ENCODE results near the gene C12orf57. TPM values are rescaled to one million over a fixed set of nuclear protein-coding genes. Genes with fewer than 3 reads are reported as not detected.

Gene C12orf57
- polyA plus RNA-seq, 1 donor (not counting 4 experiments of a cell fraction or from before 2014, with no cell fraction given): 137 TPM

GRCh38 chr12:6954316-6955107, 10.7 kb downstream of the C12orf57 start:
- Histone ChIP-seq H3K9ac (ENCODE audit: control insufficient read depth, extremely low read depth, insufficient read depth, low read length) (no peak overlapping the region), H3K4me1 (ENCODE audit: control insufficient read depth, extremely low read depth, insufficient read depth, low read length) (peaks cover 16% of the 10 kb centered on the region), H3K4me3 (ENCODE audit: control insufficient read depth in 2 of 3, extremely low read depth in 1 of 3, insufficient read depth in 2 of 3, low read depth in 1 of 3, low read length in 3 of 3) (no peak overlapping the region), H3K27me3 (ENCODE audit: control insufficient read depth, extremely low read depth, insufficient read depth, low read length) (no peaks in the 10 kb centered on the region), H3K9me3 (ENCODE audit: control insufficient read depth, low read depth, low read length) (no peaks in the 10 kb centered on the region), H3K36me3 (ENCODE audit: control insufficient read depth in 2 of 2, extremely low read depth in 1 of 2, insufficient read depth in 2 of 2, low read length in 2 of 2) (no peaks in the 10 kb centered on the region), H2AFZ (ENCODE audit: control insufficient read depth, low read length) (no peak overlapping the region), H3K79me2 (ENCODE audit: control insufficient read depth, insufficient read depth, low read length) (no peaks in the 10 kb centered on the region), H3K4me2 (ENCODE audit: control insufficient read depth, extremely low read depth, insufficient read depth, low read depth, low read length) (no peak overlapping the region), H4K20me1 (ENCODE audit: control insufficient read depth, extremely low read depth, insufficient read depth, low read length) (no peaks in the 10 kb centered on the region), H3K27ac (ENCODE audit: control insufficient read depth, insufficient read depth, low read length) (no peak overlapping the region), H3K9me1 (ENCODE audit: control insufficient read depth, extremely low read depth, insufficient read depth, low read length) (no peaks in the 10 kb centered on the region)
- TF ChIP-seq, protein P1, sequence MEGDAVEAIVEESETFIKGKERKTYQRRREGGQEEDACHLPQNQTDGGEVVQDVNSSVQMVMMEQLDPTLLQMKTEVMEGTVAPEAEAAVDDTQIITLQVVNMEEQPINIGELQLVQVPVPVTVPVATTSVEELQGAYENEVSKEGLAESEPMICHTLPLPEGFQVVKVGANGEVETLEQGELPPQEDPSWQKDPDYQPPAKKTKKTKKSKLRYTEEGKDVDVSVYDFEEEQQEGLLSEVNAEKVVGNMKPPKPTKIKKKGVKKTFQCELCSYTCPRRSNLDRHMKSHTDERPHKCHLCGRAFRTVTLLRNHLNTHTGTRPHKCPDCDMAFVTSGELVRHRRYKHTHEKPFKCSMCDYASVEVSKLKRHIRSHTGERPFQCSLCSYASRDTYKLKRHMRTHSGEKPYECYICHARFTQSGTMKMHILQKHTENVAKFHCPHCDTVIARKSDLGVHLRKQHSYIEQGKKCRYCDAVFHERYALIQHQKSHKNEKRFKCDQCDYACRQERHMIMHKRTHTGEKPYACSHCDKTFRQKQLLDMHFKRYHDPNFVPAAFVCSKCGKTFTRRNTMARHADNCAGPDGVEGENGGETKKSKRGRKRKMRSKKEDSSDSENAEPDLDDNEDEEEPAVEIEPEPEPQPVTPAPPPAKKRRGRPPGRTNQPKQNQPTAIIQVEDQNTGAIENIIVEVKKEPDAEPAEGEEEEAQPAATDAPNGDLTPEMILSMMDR (optimal IDR thresholded peaks at IDR 0.05 in 1 of 3, IDR thresholded peaks at IDR 0.05 in 1 of 3, conservative IDR thresholded peaks at IDR 0.05 in 1 of 3; ENCODE audit: extremely low read depth in 1 of 3, insufficient read depth in 2 of 3, low read length in 3 of 3): no peak
- TF ChIP-seq EZH2 (IDR thresholded peaks at IDR 0.05; ENCODE audit: low read length): no peak
- no peak for FAIRE-seq
- dilution Hi-C loops (cut with MboI; ENCODE audit: extremely low pct_ligation_motif_present, low sequenced_read_pairs): no loop called here
- no peak for DNase-seq (ENCODE audit: low read depth, low spot score)

DNA sequence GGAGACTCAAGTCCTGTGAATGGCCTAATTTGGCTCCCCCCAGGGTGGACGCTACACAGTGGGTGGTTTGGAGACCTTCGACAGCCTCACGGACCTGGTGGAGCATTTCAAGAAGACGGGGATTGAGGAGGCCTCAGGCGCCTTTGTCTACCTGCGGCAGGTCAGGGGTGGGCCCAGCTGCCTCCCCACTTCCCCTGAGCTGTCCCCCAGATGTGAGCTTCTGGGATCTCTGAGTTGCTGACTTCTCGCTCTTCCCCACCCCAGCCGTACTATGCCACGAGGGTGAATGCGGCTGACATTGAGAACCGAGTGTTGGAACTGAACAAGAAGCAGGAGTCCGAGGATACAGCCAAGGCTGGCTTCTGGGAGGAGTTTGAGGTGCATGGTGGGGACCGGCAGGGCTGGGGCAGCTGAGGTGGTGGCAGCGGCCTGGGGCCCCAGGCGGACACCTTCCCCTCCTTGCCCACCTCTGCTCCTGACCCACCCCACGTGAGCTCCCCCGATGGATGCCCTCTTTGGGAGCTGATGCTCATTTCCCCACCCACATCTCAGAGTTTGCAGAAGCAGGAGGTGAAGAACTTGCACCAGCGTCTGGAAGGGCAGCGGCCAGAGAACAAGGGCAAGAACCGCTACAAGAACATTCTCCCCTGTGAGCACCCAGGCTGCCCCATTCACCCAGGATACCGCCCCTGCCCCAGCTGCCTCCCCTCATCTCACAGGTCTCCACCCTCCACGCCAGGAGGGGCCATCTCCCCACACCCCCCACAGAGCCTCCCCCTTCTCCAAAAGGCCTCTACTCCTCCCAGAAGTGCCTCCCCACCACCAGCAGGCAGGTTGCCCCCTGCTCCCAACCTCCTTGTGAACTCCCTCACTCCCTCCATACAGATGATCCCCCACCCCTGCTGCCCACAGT, 11.5 kb downstream of the C12orf57 start:
- DNase-seq (ENCODE audit: low read depth, low spot score) (no peak), FAIRE-seq (no peak)
- dilution Hi-C loops (cut with MboI; ENCODE audit: extremely low pct_ligation_motif_present, low sequenced_read_pairs): no loop called here
- peaks cover 16% of the 10 kb centered on the region for H3K4me1 ChIP-seq (ENCODE audit: control insufficient read depth, extremely low read depth, insufficient read depth, low read length)
- TF ChIP-seq, protein P1 (optimal IDR thresholded peaks at IDR 0.05 in 1 of 3, IDR thresholded peaks at IDR 0.05 in 1 of 3, conservative IDR thresholded peaks at IDR 0.05 in 1 of 3; ENCODE audit: extremely low read depth in 1 of 3, insufficient read depth in 2 of 3, low read length in 3 of 3): no peak
- TF ChIP-seq EZH2 (IDR thresholded peaks at IDR 0.05; ENCODE audit: low read length): no peak
- no peaks in the 10 kb centered on the region for H3K9me1 ChIP-seq (ENCODE audit: control insufficient read depth, extremely low read depth, insufficient read depth, low read length)
- no peaks in the 10 kb centered on the region for H3K79me2 ChIP-seq (ENCODE audit: control insufficient read depth, insufficient read depth, low read length)
- H3K36me3 ChIP-seq (ENCODE audit: control insufficient read depth in 2 of 2, extremely low read depth in 1 of 2, insufficient read depth in 2 of 2, low read length in 2 of 2): peaks cover 0 to 1% of the 10 kb centered on the region in 2 experiments
- H3K9ac ChIP-seq (ENCODE audit: control insufficient read depth, extremely low read depth, insufficient read depth, low read length): no peak overlapping the region
- H3K27ac ChIP-seq (ENCODE audit: control insufficient read depth, insufficient read depth, low read length): no peak overlapping the region
- H3K4me2 ChIP-seq (ENCODE audit: control insufficient read depth, extremely low read depth, insufficient read depth, low read depth, low read length): no peak overlapping the region
- no peaks in the 10 kb centered on the region for H3K27me3 ChIP-seq (ENCODE audit: control insufficient read depth, extremely low read depth, insufficient read depth, low read length)
- H4K20me1 ChIP-seq (ENCODE audit: control insufficient read depth, extremely low read depth, insufficient read depth, low read length): no peaks in the 10 kb centered on the region
- H3K9me3 ChIP-seq (ENCODE audit: control insufficient read depth, low read depth, low read length): no peaks in the 10 kb centered on the region
- H2AFZ ChIP-seq (ENCODE audit: control insufficient read depth, low read length): no peak overlapping the region
- H3K4me3 ChIP-seq (ENCODE audit: control insufficient read depth in 2 of 3, extremely low read depth in 1 of 3, insufficient read depth in 2 of 3, low read depth in 1 of 3, low read length in 3 of 3): no peak overlapping the region
